Heart left ventricle (tissue), 13 donors: ENCODE results near the gene AKAP6.

Experiments used
- CTCF ChIP-seq, 12 donors: fragments of 200-600 bp; sonication (generic) in 4 of 12; IDR thresholded peaks; one replicate each; pipeline versions ENCODE4 v1.5.0 to v1.8.0; 2018 to 2022; ENCODE audit warnings: antibody characterized with exemption in 12 of 12, mild to moderate bottlenecking in 5 of 12
- POLR2A ChIP-seq, 2 donors: fragments of 450-650 bp; IDR thresholded peaks; one replicate each; pipeline ENCODE4 v1.6.1; 2017; ENCODE audit warnings: antibody characterized with exemption in 2 of 2, mild to moderate bottlenecking in 2 of 2, moderate library complexity in 2 of 2
- donor health status: ischemic (EF 13 %, LVEDD 7.1; RV severe dilation, severe dysfunction).
- donor health status: DM: no; HTN: yes; CAD: no.
- donor health status: DM: no; HTN: no; CAD: no.
- donor health status: ischemic (EF 25% LVEDD 6.9; RV normal size, moderate dysfunction).
- donor health status: ischemic (EF 25% LVEDD 5.7; RV mildly dilated, moderate dysfunction).
- donor health status: ischemic (EF 35%, LVEDD 5.7; RV mildly dilated, moderate dysfunction).
- donor health status: nonischemic (EF 11% LVEDD 7.7; RV severe dilation, severe dysfunction).
- donor health status: DM: yes; HTN: yes; CAD: no.
- donor health status: PGD.
- donor health status: ischemic (EF 29% LVEDD 5.4; RV normal size, mild dysfunction).
- donor health status: nonischemic (EF 23%, LVEDD 6.1; RV moderate dilation, normal function).

GRCh38 chr14:32692441-32692840 lies 363.3 kb downstream of the AKAP6 start:
- TF ChIP-seq CTCF (IDR thresholded peaks at IDR 0.05) (no peak), POLR2A (IDR thresholded peaks at IDR 0.05) (no peak)
